WTC11 (cell line): ENCODE results near the gene ACP4. TPM values are rescaled to one million over a fixed set of nuclear protein-coding genes. Genes with fewer than 3 reads are reported as not detected.

ENCODE experiments used
- ATAC-seq: fragments of 200-7000 bp; cut with Tn5 transposase; 2 replicates; pipeline ENCODE4 v1.10.0; 2021; ENCODE audit warnings: mild to moderate bottlenecking, moderate library complexity
- CTCF ChIA-PET: fragments of 300-600 bp; sonication (Branson Sonifier 250); formaldehyde crosslinking; loops from one replicate; lab custom pipeline; 2021; ENCODE audit warnings: antibody characterized with exemption; lab: Charles Lee
- POLR2A ChIA-PET: fragments of 350-600 bp; sonication (Branson Sonifier 250); formaldehyde crosslinking; loops from one replicate; lab custom pipeline; 2021; ENCODE audit warnings: antibody characterized with exemption; lab: Charles Lee
- DNase-seq: peaks from one replicate; pipeline ENCODE4 v3.0.0; 2021; ENCODE audit warnings: low spot score
- H3K27ac Mint-ChIP-seq: 2 replicates; pipeline ENCODE4 v1.8.0; 2021; ENCODE audit warnings: mixed read lengths
- H3K27me3 Mint-ChIP-seq: 2 replicates; pipeline ENCODE4 v1.8.0; 2021; ENCODE audit warnings: low read depth, mild to moderate bottlenecking, moderate library complexity, mixed read lengths
- H3K36me3 Mint-ChIP-seq: 2 replicates; pipeline ENCODE4 v1.8.0; 2021; ENCODE audit warnings: mixed read lengths
- H3K4me1 Mint-ChIP-seq: 2 replicates; pipeline ENCODE4 v1.8.0; 2022; ENCODE audit warnings: mixed read lengths
- H3K4me3 Mint-ChIP-seq: 2 replicates; pipeline ENCODE4 v1.8.0; 2021; ENCODE audit warnings: mild to moderate bottlenecking, moderate library complexity, mixed read lengths
- H3K9me3 Mint-ChIP-seq: 2 replicates; pipeline ENCODE4 v1.8.0; 2021; ENCODE audit warnings: mixed read lengths
- ATF2 ChIP-seq: sonication (generic); formaldehyde crosslinking; IDR thresholded peaks from 2 replicates; pipeline ENCODE4 v1.8.1; 2022; ENCODE audit warnings: low read depth, missing genetic modification reagents, borderline replicate concordance
- FOXK1 ChIP-seq: sonication (generic); formaldehyde crosslinking; IDR thresholded peaks from 2 replicates; pipeline ENCODE4 v1.8.0; 2022; ENCODE audit warnings: mild to moderate bottlenecking, moderate library complexity, missing genetic modification reagents
- HMGA2 ChIP-seq: fragments of 250-450 bp; sonication (Bioruptor Pico); IDR thresholded peaks from 2 replicates; pipeline ENCODE4 v1.4.0; 2021; ENCODE audit warnings: mild to moderate bottlenecking, moderate library complexity
- IRF1 ChIP-seq: sonication (generic); formaldehyde crosslinking; IDR thresholded peaks from 2 replicates; pipeline ENCODE4 v1.8.0; 2023; ENCODE audit warnings: missing genetic modification reagents
- NFE2L1 ChIP-seq: sonication (generic); formaldehyde crosslinking; IDR thresholded peaks from 2 replicates; pipeline ENCODE4 v1.8.1; 2023; ENCODE audit warnings: missing genetic modification reagents
- NR3C1 ChIP-seq: sonication (generic); formaldehyde crosslinking; conservative IDR thresholded peaks from 2 replicates; pipeline ENCODE4 v1.8.1; 2023; ENCODE audit warnings: low read depth, mild to moderate bottlenecking, missing genetic modification reagents
- OVOL2 ChIP-seq: fragments of 250-450 bp; sonication (Bioruptor Pico); IDR thresholded peaks from 2 replicates; pipeline ENCODE4 v1.9.0; 2021; ENCODE audit warnings: mild to moderate bottlenecking, borderline replicate concordance
- SOX15 ChIP-seq: fragments of 250-450 bp; sonication (Bioruptor Pico); IDR thresholded peaks from 2 replicates; pipeline ENCODE4 v1.9.0; 2021; ENCODE audit warnings: mild to moderate bottlenecking
- TCF7 ChIP-seq: sonication (generic); formaldehyde crosslinking; IDR thresholded peaks from 2 replicates; pipeline ENCODE4 v1.8.0; 2022; ENCODE audit warnings: mild to moderate bottlenecking, low read depth, missing genetic modification reagents, moderate library complexity
- TEAD1 ChIP-seq: sonication (generic); formaldehyde crosslinking; IDR thresholded peaks from 2 replicates; pipeline ENCODE4 v1.8.0; 2022; ENCODE audit warnings: mild to moderate bottlenecking, missing genetic modification reagents
- TEAD4 ChIP-seq: sonication (generic); formaldehyde crosslinking; IDR thresholded peaks from 2 replicates; pipeline ENCODE4 v1.8.0; 2022; ENCODE audit warnings: mild to moderate bottlenecking, missing genetic modification reagents
- TP53 ChIP-seq: sonication (generic); formaldehyde crosslinking; IDR thresholded peaks from 2 replicates; pipeline ENCODE4 v1.8.1; 2023; ENCODE audit warnings: mild to moderate bottlenecking, missing genetic modification reagents
- USF2 ChIP-seq: sonication (generic); formaldehyde crosslinking; IDR thresholded peaks from 2 replicates; pipeline ENCODE4 v1.8.1; 2023; ENCODE audit warnings: mild to moderate bottlenecking, missing genetic modification reagents, moderate library complexity
- ZNF232 ChIP-seq: sonication (generic); formaldehyde crosslinking; IDR thresholded peaks from 2 replicates; pipeline ENCODE4 v1.8.0; 2022; ENCODE audit warnings: mild to moderate bottlenecking, missing genetic modification reagents
- ZNF416 ChIP-seq: fragments of 250-450 bp; sonication (Bioruptor Pico); IDR thresholded peaks from 2 replicates; pipeline ENCODE4 v1.9.0; 2021; ENCODE audit warnings: mild to moderate bottlenecking, inconsistent platforms
- total RNA-seq: library from RNA; stranded (reverse); gene quantifications from 3 replicates; pipeline ENCODE4 v1.2.3, GENCODE V29; 2021
- TF ChIP-seq, protein P1 (sequence below): sonication (generic); formaldehyde crosslinking; conservative IDR thresholded peaks from 2 replicates; pipeline ENCODE4 v1.8.1; 2022; ENCODE audit warnings: mild to moderate bottlenecking, missing genetic modification reagents
- TF ChIP-seq, protein P2 (sequence below): sonication (generic); formaldehyde crosslinking; IDR thresholded peaks from 2 replicates; pipeline ENCODE4 v1.8.1; 2022; ENCODE audit warnings: missing genetic modification reagents, borderline replicate concordance
- TF ChIP-seq, protein P3 (sequence below): sonication (generic); formaldehyde crosslinking; IDR thresholded peaks from 2 replicates; pipeline ENCODE4 v1.8.1; 2023; ENCODE audit warnings: mild to moderate bottlenecking, moderate library complexity, missing genetic modification reagents
- TF ChIP-seq, protein P4 (sequence below): sonication (generic); formaldehyde crosslinking; IDR thresholded peaks from 2 replicates; pipeline ENCODE4 v1.8.1; 2022; ENCODE audit warnings: mild to moderate bottlenecking, missing genetic modification reagents, moderate library complexity, borderline replicate concordance
- TF ChIP-seq, protein P5 (sequence below): sonication (generic); formaldehyde crosslinking; IDR thresholded peaks from 2 replicates; pipeline ENCODE4 v1.8.1; 2023; ENCODE audit warnings: mild to moderate bottlenecking, missing genetic modification reagents, borderline replicate concordance

The ACP4 gene
- total RNA-seq, 1 experiment from 2014 or later: not detected

DNA sequence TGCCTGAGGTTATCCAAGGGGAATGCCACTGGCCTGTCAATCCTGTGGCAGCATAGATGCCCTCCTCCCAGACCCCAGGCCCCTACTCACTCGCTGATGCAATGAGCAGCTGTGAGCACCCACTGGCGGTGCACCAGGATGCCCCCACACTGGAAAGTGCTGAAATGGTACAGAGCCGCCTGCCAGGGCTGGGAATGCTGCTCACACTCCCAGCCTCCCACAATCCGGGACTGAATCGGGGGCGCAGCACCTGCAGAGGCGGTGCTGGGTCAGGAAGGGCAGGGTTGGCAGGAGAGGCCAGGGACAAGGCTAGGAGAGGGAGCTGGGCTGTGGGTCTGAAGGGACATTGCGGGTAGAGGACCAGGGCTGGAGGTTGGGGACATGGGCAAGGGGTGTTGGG lies 31.4 kb downstream of the ACP4 start (continued):
- TF ChIP-seq OVOL2 (no peak), TP53 (no peak), ZNF416 (no peak)

DNA sequence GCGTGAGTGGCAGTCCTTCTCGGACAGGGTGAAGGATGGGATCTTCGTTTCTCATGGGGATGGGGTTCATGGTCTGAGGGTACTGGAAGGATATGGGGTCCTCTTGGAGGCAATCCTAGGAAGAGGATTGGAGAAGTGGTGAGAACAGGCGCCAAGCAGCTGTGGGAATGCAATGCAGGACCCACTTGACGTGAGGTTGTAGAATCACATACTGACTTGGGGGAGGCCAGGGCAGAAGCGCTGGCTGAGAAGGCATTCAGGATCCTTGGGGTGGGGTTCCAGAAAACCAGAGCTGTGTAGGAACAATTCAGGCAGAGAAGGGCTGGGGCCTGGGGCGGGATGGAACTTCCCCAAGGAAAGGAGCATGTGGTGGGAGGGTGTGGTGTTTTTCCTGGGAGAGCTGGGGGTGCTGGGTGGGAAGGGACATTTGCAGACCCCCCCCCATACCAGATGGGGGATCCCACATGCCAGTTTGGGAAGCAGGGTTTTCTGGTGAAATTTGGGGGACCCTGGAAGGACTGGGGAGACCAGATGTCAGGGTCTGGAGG lies 32.5 kb downstream of the ACP4 start:
- ATAC-seq (no peak), DNase-seq (no peak)
- Mint-ChIP-seq H3K9me3 (no peaks in the 10 kb centered on the region), H3K36me3 (no peaks in the 10 kb centered on the region), H3K4me3 (no peak overlapping the region), H3K27ac (no peak overlapping the region), H3K4me1 (peaks cover 32% of the 10 kb centered on the region), H3K27me3 (peaks cover 84% of the 10 kb centered on the region)
- TF ChIP-seq, protein P1, sequence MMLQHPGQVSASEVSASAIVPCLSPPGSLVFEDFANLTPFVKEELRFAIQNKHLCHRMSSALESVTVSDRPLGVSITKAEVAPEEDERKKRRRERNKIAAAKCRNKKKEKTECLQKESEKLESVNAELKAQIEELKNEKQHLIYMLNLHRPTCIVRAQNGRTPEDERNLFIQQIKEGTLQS (CRISPR knock-in tag): no peak
- TF ChIP-seq, protein P2, sequence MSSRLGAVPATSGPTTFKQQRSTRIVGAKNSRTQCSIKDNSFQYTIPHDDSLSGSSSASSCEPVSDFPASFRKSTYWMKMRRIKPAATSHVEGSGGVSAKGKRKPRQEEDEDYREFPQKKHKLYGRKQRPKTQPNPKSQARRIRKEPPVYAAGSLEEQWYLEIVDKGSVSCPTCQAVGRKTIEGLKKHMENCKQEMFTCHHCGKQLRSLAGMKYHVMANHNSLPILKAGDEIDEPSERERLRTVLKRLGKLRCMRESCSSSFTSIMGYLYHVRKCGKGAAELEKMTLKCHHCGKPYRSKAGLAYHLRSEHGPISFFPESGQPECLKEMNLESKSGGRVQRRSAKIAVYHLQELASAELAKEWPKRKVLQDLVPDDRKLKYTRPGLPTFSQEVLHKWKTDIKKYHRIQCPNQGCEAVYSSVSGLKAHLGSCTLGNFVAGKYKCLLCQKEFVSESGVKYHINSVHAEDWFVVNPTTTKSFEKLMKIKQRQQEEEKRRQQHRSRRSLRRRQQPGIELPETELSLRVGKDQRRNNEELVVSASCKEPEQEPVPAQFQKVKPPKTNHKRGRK (CRISPR knock-in tag): no peak
- TF ChIP-seq, protein P3, sequence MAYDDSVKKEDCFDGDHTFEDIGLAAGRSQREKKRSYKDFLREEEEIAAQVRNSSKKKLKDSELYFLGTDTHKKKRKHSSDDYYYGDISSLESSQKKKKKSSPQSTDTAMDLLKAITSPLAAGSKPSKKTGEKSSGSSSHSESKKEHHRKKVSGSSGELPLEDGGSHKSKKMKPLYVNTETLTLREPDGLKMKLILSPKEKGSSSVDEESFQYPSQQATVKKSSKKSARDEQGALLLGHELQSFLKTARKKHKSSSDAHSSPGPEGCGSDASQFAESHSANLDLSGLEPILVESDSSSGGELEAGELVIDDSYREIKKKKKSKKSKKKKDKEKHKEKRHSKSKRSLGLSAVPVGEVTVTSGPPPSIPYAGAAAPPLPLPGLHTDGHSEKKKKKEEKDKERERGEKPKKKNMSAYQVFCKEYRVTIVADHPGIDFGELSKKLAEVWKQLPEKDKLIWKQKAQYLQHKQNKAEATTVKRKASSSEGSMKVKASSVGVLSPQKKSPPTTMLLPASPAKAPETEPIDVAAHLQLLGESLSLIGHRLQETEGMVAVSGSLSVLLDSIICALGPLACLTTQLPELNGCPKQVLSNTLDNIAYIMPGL (CRISPR knock-in tag): no peak
- TF ChIP-seq ATF2 (CRISPR knock-in tag) (no peak), ZNF232 (CRISPR knock-in tag) (no peak), USF2 (CRISPR knock-in tag) (no peak), TEAD1 (CRISPR knock-in tag) (no peak)
- ChIA-PET POLR2A (interaction anchor here (0.6 to 0.7 kb wide), 2 partner anchors 28 to 326 kb away, joined by 3 to 4 read pairs; no protein-coding TSS in a partner anchor), CTCF (no interaction called here)

DNA sequence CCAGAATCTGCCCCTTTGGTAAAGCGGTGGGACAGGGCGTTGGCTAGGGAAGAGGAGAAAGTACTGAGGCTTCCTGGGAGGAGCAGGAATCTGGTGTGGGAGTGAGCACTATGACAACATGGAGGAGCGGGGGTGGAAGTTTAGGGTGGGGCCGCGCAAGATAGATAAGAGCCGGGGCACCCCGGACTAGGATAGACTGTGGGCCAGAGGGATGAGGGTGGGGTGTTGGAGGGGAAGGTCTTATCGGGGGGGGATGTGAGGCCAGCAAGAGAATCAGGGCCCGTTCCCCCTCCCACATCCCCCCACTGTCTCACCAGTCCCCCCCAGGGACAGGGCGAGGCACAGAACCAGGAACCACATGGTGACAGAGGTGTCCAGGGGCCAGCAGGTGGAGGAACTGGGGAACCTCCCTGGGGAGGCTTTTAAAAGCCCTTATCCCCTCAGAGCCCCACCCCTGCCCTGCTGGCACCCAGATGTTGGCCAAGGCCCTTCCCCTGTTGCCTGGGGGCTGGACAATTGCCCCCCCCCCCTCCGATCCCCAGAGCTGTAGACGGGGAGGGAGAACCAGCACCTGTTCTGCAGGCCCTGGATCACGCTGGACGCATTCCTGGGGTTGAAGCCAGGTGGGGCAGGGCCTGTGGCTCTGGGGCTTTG lies 33.3 kb downstream of the ACP4 start, which contains the start of gene KLK1:
KLK1 (minus strand) TSS at position 399 of the 654 bp plus-strand sequence; CDS start at position 360, 39 bp downstream.
- Mint-ChIP-seq H3K9me3 (no peaks in the 10 kb centered on the region), H3K36me3 (no peaks in the 10 kb centered on the region), H3K27me3 (peaks cover 85% of the 10 kb centered on the region), H3K4me1 (peaks cover 29% of the 10 kb centered on the region), H3K27ac (no peak within 1 kb of the TSS), H3K4me3 (no peak within 1 kb of the TSS)
- ChIA-PET CTCF (no interaction called here), POLR2A (interaction anchor here (0.6 to 0.7 kb wide), 2 partner anchors 29 to 326 kb away, joined by 3 to 4 read pairs; no protein-coding TSS in a partner anchor)
- DNase-seq (no peak), ATAC-seq (no peak)
- TF ChIP-seq FOXK1 (CRISPR knock-in tag) (no peak), HMGA2 (no peak), TEAD4 (no peak), TCF7 (CRISPR knock-in tag) (no peak), NFE2L1 (CRISPR knock-in tag) (no peak), ZNF232 (CRISPR knock-in tag) (no peak), IRF1 (no peak), SOX15 (no peak), NR3C1 (CRISPR knock-in tag) (no peak), OVOL2 (no peak)
- TF ChIP-seq, protein P4, sequence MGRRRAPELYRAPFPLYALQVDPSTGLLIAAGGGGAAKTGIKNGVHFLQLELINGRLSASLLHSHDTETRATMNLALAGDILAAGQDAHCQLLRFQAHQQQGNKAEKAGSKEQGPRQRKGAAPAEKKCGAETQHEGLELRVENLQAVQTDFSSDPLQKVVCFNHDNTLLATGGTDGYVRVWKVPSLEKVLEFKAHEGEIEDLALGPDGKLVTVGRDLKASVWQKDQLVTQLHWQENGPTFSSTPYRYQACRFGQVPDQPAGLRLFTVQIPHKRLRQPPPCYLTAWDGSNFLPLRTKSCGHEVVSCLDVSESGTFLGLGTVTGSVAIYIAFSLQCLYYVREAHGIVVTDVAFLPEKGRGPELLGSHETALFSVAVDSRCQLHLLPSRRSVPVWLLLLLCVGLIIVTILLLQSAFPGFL (CRISPR knock-in tag): no peak
- TF ChIP-seq, protein P5, sequence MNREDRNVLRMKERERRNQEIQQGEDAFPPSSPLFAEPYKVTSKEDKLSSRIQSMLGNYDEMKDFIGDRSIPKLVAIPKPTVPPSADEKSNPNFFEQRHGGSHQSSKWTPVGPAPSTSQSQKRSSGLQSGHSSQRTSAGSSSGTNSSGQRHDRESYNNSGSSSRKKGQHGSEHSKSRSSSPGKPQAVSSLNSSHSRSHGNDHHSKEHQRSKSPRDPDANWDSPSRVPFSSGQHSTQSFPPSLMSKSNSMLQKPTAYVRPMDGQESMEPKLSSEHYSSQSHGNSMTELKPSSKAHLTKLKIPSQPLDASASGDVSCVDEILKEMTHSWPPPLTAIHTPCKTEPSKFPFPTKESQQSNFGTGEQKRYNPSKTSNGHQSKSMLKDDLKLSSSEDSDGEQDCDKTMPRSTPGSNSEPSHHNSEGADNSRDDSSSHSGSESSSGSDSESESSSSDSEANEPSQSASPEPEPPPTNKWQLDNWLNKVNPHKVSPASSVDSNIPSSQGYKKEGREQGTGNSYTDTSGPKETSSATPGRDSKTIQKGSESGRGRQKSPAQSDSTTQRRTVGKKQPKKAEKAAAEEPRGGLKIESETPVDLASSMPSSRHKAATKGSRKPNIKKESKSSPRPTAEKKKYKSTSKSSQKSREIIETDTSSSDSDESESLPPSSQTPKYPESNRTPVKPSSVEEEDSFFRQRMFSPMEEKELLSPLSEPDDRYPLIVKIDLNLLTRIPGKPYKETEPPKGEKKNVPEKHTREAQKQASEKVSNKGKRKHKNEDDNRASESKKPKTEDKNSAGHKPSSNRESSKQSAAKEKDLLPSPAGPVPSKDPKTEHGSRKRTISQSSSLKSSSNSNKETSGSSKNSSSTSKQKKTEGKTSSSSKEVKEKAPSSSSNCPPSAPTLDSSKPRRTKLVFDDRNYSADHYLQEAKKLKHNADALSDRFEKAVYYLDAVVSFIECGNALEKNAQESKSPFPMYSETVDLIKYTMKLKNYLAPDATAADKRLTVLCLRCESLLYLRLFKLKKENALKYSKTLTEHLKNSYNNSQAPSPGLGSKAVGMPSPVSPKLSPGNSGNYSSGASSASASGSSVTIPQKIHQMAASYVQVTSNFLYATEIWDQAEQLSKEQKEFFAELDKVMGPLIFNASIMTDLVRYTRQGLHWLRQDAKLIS (CRISPR knock-in tag): no peak
